ENCODE results near the gene RNF114. TPM values are rescaled to one million over a fixed set of nuclear protein-coding genes. Genes with fewer than 3 reads are reported as not detected.
"Not testable (repeated sequence)": the region's sequence is repeated elsewhere in the genome, so short reads cannot be mapped to it uniquely, and the experiment has no call there.

Gene RNF114
- total and polyA plus RNA-seq, 7 donors: 30.8 to 104 (median 79.7) TPM

DNA sequence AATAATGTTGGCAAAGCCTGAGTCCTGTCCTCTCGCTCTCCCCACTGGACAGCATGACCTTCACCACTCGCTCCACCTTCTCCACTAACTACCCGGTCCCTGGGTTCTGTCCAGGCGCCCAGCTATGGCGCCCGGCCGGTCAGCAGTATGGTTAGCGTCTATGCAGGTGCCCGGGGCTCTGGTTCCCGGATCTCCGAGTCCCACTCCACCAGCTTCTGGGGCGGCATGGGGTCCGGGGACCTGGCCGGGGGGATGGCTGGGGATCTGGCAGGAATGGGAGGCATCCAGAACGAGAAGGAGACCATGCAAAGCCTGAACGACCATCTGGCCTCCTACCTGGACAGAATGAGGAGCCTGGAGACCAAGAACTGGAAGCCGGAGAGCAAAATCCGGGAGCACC, 20.5 kb downstream of the RNF114 start:
- TF ChIP-seq, protein P1, sequence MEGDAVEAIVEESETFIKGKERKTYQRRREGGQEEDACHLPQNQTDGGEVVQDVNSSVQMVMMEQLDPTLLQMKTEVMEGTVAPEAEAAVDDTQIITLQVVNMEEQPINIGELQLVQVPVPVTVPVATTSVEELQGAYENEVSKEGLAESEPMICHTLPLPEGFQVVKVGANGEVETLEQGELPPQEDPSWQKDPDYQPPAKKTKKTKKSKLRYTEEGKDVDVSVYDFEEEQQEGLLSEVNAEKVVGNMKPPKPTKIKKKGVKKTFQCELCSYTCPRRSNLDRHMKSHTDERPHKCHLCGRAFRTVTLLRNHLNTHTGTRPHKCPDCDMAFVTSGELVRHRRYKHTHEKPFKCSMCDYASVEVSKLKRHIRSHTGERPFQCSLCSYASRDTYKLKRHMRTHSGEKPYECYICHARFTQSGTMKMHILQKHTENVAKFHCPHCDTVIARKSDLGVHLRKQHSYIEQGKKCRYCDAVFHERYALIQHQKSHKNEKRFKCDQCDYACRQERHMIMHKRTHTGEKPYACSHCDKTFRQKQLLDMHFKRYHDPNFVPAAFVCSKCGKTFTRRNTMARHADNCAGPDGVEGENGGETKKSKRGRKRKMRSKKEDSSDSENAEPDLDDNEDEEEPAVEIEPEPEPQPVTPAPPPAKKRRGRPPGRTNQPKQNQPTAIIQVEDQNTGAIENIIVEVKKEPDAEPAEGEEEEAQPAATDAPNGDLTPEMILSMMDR (IDR thresholded peaks at IDR 0.05): no peak
- H3K9me3 ChIP-seq: no peaks in the 10 kb centered on the region
- intact Hi-C loops (cut with DNase I): no loop called here
- H3K4me1 ChIP-seq: peaks cover 5% of the 10 kb centered on the region
- H3K27ac ChIP-seq: no peak overlapping the region
- H3K27me3 ChIP-seq (ENCODE audit: insufficient read depth in 3 of 3, low read length in 2 of 3): no peaks in the 10 kb centered on the region
- peak in 2 of 4 donors; percentile 21 to 26 for ATAC-seq
- 93 to 94% (median 94%) methylated on average over 18 of the region's 18 CpGs for WGBS, 3 donors
- peaks cover 11 to 100% of the 10 kb centered on the region in 2 donors for H3K36me3 ChIP-seq (ENCODE audit: insufficient read depth in 1 of 2, low read depth in 1 of 2)
- H3K4me3 ChIP-seq: no peak overlapping the region
- no peak for DNase-seq

DNA sequence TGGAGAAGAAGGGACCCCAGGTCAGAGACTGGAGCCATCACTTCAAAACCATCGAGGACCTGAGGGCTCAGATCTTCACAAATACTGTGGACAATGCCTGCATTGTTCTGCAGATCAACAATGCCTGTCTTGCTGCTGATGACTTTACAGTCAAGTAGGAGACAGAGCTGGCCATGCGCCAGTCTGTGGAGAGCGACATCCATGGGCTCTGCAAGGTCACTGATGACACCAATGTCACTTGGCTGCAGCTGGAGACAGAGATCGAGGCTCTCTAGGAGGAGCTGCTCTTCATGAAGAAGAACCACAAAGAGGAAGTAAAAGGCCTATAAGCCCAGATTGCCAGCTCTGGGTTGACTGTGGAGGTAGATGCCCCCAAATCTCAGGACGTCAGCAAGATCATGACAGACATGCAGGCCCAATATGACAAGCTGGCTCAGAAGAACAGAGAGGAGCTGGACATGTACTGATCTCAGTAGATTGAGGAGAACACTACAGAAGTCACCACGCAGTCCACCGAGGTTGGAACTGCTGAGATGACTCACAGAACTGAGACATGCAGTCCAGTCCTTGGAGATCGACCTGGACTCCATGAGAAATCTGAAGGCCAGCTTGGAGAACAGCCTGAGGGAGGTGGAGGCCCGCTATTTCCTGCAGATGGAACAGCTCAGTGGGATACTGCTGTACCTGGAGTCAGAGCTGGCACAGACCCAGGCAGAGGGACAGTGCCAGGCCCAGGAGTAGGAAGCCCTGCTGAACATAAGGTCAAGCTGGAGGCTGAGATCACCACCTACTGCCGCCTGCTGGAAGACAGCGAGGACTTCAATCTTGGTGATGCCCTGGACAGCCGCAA, 21.1 kb downstream of the RNF114 start:
- H3K9me3 ChIP-seq; ATAC-seq; H3K27ac ChIP-seq; H3K4me3 ChIP-seq; H3K4me1 ChIP-seq; intact Hi-C loops (cut with DNase I); H3K27me3 ChIP-seq (ENCODE audit: insufficient read depth in 3 of 3, low read length in 2 of 3): not testable (repeated sequence)
- peaks cover 6 to 93% of the 10 kb centered on the region in 2 donors for H3K36me3 ChIP-seq (ENCODE audit: insufficient read depth in 1 of 2, low read depth in 1 of 2)
- peak; percentile 41 to 71 for DNase-seq
- 80 to 88% (median 82%) methylated on average over 12 of the region's 12 CpGs for WGBS, 3 donors

DNA sequence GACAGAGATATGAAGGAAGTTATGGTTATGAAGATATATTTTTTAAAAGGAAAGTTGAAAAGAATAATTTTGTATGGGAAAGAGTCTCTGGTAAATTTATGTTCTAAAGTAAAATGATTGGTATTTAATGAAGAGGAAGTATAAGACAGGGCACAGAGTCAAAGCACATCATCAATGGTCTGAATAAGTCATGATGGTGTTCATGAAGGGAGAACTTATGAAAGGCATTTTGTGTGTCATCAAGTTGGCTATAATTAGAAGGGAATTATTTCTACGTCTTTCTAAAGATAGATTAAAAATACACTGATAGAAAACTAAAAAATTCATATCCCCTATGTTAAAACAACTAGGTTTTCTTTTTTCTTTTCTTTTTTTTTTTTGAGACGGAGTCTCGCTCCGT, 25.2 kb downstream of the RNF114 start:
- TF ChIP-seq, protein P1 (IDR thresholded peaks at IDR 0.05): no peak
- intact Hi-C loops (cut with DNase I): no loop called here
- no peak overlapping the region for H3K4me3 ChIP-seq
- peaks cover 2 to 77% of the 10 kb centered on the region in 2 donors for H3K36me3 ChIP-seq (ENCODE audit: insufficient read depth in 1 of 2, low read depth in 1 of 2)
- peak in 3 of 4 donors; percentile 52 to 64 (median 53) for ATAC-seq
- H3K27me3 ChIP-seq (ENCODE audit: insufficient read depth in 3 of 3, low read length in 2 of 3): no peaks in the 10 kb centered on the region
- DNase-seq: no peak
- peak overlapping the region; percentile 50 for H3K27ac ChIP-seq
- H3K4me1 ChIP-seq: peaks cover 18% of the 10 kb centered on the region
- no peaks in the 10 kb centered on the region for H3K9me3 ChIP-seq
- WGBS, 3 donors: 76 to 83% (median 82%) methylated on average over 4 of the region's 4 CpGs

DNA sequence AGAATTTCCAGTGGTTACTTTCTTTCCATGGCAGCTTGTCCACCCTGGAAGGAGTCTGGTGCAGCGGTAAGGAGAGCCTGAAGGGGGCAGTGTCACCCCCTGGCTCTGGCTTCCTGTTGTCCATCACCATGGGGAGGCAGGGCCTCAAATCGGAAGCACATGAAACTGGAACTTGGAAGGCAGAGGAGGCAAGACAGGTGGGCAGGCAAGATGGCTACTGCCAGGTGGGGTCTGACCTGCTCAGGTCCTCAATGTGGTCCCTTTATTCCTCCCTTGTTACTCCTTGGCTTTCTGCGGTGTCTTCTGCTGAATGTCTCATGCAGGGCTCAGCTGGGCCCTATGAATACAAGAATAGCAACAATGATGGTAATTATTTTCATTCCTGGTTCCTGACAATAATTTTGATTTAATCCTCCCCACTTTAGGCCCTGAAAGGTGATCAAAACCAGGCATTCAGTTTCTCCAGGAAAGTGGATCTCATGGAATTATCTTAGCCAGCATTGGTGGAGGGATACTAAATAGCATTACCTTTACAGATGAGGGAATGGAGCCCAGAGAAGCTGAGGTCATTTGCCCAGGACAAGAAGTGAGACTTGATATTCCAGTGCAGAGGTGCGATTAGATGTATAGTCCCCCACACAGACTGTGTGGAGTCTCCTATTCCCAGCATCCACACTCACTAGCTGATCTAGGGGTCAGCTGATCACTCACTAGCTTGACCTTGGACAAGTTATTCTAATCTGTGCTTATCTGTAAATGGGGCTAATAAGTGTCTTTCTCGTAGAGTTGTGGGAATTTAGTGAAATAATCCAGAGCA, 29.0 kb downstream of the RNF114 start:
- Histone ChIP-seq H3K27ac (peak overlapping the region; percentile 66), H3K4me1 (peaks cover 18% of the 10 kb centered on the region), H3K27me3 (ENCODE audit: insufficient read depth in 3 of 3, low read length in 2 of 3) (no peaks in the 10 kb centered on the region), H3K9me3 (no peaks in the 10 kb centered on the region), H3K4me3 (no peak overlapping the region), H3K36me3 (ENCODE audit: insufficient read depth in 1 of 2, low read depth in 1 of 2) (peaks cover 2 to 40% of the 10 kb centered on the region in 2 donors)
- ATAC-seq (peak; percentile 21 to 44 (median 32)), DNase-seq (no peak)
- 76 to 79% (median 77%) methylated on average over 5 of the region's 5 CpGs for WGBS, 3 donors
- TF ChIP-seq, protein P1 (IDR thresholded peaks at IDR 0.05): peak; percentile 35
- intact Hi-C loops (cut with DNase I): no loop called here

DNA sequence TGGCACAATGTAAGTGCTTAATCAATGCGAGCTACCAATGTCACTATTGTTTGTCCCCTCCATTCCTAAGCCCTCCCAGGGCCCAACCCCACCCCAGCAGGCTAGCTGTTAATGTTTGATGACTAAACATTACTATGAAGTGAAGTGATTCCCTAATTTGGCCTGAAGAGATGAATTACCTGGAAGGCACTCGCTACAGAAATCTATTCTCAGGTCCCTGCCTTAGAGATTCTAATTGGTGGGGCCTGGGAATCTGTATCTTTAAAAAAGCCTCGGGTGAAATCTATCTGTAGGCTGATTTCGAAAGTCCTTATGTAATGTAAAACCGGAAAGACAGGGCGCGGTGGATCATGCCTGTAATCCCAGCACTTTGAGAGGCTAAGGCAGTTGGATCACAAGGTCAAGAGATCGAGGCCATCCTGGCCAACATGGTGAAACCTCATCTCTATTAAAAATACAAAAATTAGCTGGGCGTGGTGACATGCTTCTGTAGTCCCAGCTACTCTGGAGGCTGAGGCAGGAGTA, 29.6 kb downstream of the RNF114 start:
- WGBS, 3 donors: 47 to 58% (median 49%) methylated on average over 9 of the region's 9 CpGs
- intact Hi-C loops (cut with DNase I): no loop called here
- Histone ChIP-seq H3K27ac (peak overlapping the region; percentile 66), H3K4me3 (no peak overlapping the region), H3K36me3 (ENCODE audit: insufficient read depth in 1 of 2, low read depth in 1 of 2) (peaks cover 2 to 33% of the 10 kb centered on the region in 2 donors), H3K27me3 (ENCODE audit: insufficient read depth in 3 of 3, low read length in 2 of 3) (no peaks in the 10 kb centered on the region), H3K9me3 (no peaks in the 10 kb centered on the region), H3K4me1 (peaks cover 18% of the 10 kb centered on the region)
- ATAC-seq (peak; percentile 14 to 60 (median 41)), DNase-seq (no peak)
- TF ChIP-seq, protein P1 (IDR thresholded peaks at IDR 0.05): no peak

Data from psoas muscle (tissue), 8 donors.